GM19351 (cell line): ENCODE data around the gene ACRBP.
"Not testable (repeated sequence)": the region's sequence is repeated elsewhere in the genome, so short reads cannot be mapped to it uniquely, and the experiment has no call there.

Source experiments
- ATAC-seq: cut with Tn5 transposase; IDR thresholded peaks from one replicate; pipeline ENCODE4 v1.9.1; 2021; ENCODE audit warnings: mild to moderate bottlenecking, moderate library complexity; ENCODE audit not compliant: unreplicated experiment

The ACRBP gene

GRCh38 chr12:6618483-6619225 lies 28.6 kb downstream of the ACRBP start:
- ATAC-seq, result no peak

- ATAC-seq, result no peak
Measured at GRCh38 chr12:6615802-6616201, 31.4 kb downstream of the ACRBP start.

GRCh38 chr12:6614513-6615172 lies 32.6 kb downstream of the ACRBP start:
- no peak for ATAC-seq

GRCh38 chr12:6613776-6614512 lies 33.3 kb downstream of the ACRBP start:
- no peak for ATAC-seq

GRCh38 chr12:6613015-6613775 lies 34.0 kb downstream of the ACRBP start:
- no peak for ATAC-seq

DNA sequence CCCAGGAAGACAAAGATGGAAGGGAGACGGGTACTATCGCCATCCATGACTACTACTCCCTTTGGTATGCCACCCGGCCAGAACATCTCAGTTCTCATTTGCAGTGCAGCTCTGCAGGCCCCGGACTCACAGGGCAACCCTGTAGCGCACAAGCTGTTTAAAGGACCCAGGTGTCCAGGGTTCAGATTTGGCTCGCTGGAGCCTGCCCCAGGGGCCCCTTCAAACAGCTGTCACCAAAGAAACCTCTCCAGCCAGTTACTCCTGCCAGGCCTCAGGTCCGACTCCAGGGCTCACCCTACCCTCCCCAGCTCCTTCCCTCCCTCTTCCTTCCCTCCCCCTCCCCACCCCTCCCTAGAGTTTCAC lies 34.6 kb downstream of the ACRBP start:
- ATAC-seq, result no peak

GRCh38 chr12:6612247-6612646 lies 35.0 kb downstream of the ACRBP start:
- no peak for ATAC-seq

DNA sequence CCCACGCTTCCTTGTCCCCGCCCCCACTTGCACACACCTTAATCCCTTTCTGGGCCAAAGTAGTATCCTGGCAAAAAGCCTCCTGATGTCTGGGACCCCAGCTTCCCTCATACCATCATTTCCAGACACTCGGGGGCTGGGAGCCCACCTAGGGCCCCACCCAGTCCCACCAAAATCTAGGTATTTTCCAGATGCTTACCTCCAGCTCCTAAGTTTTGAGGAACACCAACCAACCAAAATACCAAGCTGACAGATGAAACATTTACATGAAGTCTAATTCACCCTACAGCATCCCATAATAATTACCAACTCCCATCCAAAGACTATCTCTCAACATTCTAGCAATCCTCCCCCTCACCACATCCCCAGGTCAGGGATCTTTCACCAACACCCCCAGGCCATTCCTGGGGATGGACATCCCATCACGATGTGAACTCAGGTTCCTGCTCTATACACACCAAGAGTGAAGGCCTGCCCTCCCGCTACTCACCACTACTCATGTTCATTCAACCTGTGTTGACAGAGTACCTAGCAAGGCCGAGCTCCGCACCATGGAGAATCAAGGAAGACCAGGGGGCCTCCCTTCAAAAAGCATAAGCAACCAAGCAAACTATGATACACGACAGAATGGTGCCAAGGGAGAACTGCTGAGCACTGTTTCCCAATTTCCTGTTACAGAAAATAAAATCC lies 38.5 kb downstream of the ACRBP start:
- ATAC-seq, result no peak

- no peak for ATAC-seq
Measured at GRCh38 chr12:6607751-6608591, 39.3 kb downstream of the ACRBP start.

DNA sequence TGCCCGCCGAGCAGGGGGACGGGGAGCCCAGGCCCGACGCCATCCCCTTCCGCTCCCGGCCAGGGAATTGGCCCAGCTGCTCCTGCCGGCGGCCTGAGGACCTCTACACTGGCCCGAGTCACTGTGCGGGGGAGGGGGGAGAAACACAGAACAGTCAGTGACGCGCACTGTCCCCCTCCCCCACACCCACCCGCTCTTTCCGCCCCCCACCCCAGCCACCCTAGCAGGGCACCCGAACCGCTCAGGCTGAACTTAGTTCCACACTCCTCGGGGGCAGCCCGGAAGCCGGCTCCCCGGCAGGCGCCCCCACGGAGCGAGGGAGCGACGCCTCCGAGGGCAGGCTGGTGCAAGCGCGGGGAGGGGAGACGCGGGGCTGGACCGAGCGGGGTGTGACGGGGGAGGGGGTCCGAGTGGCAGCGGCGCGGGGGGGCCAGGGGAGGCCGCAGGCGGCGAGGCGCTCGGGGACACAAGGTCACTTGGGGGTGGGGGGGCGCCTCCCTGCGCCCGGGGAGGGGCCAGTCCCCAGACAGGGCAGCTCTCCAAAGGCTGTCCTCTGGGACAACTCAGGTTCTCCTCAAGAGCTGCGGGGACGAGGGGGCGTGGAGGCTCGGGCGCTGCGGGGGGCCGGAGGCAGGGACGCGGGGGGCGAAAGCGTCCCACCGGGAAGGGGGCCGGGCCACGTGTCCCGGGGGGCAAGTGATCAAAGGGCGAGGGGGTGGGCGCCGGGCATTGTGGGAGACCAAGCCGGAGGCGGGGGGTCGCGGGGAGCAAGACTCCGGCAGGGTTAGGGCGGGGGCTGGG lies 40.7 kb downstream of the ACRBP start:
- ATAC-seq, result peak; percentile 3

DNA sequence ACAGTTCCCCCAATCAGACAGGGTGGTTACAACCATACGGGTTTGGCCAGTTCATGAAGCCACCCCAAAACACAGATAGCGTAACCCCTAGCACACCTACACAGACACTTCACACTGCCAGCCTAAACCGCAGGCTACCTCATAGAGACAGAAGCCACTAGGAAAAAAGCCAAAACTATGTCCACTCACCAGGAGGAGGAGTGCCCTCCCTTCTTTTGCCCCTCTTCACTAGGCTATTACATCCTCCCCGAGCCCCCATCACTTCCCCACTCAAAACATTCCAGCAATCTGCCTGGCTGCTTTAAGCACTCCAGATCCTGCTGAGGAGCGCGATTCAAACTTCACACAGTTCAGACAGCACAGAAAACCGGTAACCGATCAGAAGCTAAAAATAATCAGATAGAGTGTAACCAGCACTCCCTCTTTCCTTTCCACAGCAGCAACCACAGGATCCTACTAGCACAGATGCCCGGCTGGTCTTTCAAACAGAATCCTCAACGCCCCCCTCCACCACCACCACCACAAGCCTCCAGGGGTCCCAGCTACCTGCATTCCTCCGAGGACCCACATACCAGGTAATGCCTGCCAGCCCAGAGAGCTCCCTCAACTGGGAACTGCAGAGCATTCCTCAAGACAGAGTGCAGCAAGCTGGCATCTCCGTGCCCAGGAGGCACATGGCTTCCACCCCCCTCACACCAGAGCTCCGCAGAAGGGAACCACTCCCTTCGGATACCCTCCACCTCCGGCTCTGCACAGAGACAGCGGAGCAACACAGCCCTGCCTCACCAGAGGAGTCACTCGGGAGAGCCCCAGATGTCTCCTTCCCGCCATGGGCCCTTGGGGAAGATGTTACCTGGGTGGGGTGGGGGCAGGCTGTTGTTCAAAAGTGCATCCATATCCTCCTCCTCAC lies 41.6 kb downstream of the ACRBP start:
- ATAC-seq, result no peak

DNA sequence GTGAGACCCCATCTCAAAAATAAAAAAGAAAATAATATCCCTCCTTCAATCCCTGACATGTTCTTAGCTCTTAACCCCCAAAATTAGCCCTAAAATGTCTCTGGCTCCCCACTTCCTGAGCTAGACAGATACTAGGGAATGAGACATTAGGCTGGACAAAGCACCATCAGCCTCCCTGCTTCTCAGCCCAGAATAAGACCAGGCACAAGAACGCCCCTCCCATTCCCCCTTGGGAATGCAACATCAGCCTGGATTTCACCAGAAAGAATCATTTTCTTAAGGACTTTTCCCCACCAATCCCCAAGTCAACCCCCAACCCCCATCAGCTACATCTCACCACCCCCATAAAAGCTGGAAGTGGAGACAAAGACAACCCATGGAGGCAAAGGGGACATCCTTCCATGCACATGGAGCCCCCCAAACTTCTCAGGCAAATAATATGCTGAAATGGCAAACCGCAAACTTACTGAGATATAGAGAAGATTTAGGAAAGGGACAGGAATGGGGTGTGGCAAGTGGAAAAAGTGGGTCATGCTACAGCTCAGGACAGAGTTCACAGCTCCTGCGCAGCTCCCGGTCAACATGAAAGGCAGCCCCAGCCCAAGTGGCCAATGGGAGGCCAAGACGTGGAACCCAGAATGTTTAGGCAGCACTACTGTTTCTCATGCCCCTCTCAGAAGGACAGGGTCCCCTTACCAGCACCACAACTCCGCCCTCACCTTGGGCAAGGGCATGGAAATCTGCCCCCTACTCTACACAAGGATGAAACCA lies 42.8 kb downstream of the ACRBP start:
- ATAC-seq, result no peak

DNA sequence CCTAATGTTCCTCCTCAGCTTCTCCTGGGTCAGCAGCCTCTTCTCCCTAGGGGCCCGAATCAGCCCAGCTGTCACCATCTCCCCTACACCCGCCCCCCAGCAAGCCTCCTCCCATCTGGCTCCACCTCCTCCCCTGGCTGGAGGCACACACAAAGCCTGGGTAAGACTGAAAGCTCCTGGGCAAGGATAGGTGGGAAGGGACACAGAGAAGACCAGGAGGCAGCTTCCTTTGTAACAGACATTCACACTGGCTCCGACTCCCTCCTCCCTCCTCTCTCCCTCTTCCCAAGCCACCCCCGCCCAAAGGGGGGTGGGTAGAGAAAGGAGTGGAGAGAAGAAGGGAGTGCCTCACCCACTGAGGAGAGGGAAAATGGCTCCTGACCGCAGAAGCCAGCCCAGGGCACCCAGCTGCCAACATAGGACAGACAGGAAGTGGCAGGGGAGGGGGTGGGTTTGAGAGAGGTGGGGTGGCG lies 44.1 kb downstream of the ACRBP start:
- no peak for ATAC-seq

DNA sequence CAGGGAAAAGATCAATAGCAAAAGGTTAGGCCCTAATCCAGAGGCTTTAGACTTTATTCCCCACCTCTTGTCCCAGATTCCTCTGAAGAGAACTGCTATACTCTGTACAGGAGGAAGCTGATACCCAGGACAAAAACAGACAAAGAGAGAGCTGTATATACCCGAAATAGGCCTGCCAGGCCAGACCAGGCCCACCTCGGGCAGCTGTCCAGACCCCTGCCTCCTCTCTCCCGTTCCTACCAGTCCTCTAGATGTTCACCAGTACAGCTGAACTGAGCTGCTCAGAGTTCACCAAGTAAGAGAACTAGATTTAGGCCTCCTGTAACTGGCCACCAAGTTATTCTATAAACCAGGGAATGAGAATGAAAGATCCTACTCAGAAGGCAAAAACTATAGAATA lies 44.7 kb downstream of the ACRBP start:
- ATAC-seq, result no peak

DNA sequence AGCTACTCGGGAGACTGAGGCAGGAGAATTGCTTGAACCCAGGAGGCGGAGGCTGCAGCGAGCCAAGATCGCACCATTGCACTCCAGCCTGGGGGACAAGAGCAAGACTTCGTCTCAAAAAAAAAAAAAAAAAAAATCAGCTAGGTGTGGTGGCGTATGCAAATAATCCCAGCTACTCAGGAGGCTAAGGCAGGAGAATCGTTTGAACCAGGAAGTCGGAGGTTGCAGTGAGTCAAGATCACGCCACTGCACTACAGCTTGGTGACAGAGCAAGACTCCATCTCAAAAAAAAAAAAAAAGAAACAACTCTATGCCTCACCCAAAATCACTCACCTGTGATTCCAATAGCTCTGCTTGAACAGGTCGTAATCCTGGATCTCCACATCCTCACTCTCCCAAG lies 51.6 kb downstream of the ACRBP start:
- ATAC-seq, result not testable (repeated sequence)

DNA sequence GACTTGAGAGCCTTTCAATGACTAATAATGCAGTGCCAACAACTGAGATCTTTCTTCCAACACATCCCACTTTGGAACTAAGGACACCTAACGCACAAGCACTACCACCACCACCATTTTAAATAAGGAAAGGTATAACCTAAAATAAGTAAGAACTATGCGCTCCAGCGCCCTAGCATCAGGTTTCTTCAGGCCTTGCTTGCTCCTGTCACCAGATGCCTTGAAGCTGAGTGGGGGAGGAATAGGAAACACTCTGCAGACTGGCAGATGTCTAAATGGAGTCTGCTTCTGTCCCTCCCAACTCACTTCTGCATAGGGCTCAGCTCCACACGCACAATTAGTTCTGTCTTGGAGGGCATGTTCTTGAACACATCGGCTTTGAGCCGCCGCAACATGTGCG lies 55.1 kb downstream of the ACRBP start:
- no peak for ATAC-seq
